HUDEP-2 (cell line): Measurements from ENCODE around the gene RERE.

Experiments
- DNase-seq, 76 experiments: peaks; one replicate each; lab custom pipeline; 2025; ENCODE audit not compliant: unreplicated experiment in 76 of 76; lab: John Stamatoyannopoulos, UW

Gene RERE

GRCh38 chr1:8817412-8818324 lies at the start of gene RERE:
Gene RERE, minus strand, starts transcription at chr1:8817640.
- peak; percentile 9 to 94 (median 84) for DNase-seq

DNA sequence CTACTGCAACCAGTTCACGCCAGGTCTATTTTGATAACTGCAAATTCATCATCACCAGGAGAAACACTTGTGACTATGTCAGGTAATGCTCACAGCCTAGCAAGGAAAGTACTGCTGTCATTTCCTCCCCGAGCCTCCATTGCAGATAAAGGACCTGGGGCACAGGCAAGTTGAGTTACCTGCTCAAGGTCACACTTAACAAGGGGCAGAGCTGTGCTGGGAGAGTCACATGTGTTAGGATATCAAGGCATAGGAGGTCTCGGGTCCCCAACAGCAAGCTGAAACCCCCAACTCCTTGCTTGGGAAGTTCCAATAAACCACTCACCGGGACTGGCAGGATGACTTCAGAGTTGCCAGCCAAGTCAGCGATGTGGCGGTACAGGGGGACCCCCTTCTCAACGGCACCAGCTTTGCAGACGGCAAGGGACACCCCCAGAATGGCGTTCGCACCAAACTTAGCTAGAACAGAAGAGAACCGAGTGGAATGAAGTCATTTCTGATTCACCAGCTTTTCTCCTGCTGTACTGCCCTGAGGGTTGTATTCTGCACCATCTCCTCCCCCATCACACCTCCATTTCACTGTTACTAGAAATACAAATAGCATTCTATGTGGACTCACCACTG lies 49.5 kb upstream of the RERE start:
- no peak for DNase-seq

GRCh38 chr1:8866173-8866791 lies 48.8 kb upstream of the RERE start:
- DNase-seq, result no peak

- DNase-seq, result no peak
These were observed 47.4 kb upstream of the RERE start for GRCh38 chr1:8864713-8865344.

GRCh38 chr1:8863794-8864233 lies 46.4 kb upstream of the RERE start:
- DNase-seq, result no peak

- DNase-seq, result no peak
These were observed 45.7 kb upstream of the RERE start for GRCh38 chr1:8863138-8863537.

DNA sequence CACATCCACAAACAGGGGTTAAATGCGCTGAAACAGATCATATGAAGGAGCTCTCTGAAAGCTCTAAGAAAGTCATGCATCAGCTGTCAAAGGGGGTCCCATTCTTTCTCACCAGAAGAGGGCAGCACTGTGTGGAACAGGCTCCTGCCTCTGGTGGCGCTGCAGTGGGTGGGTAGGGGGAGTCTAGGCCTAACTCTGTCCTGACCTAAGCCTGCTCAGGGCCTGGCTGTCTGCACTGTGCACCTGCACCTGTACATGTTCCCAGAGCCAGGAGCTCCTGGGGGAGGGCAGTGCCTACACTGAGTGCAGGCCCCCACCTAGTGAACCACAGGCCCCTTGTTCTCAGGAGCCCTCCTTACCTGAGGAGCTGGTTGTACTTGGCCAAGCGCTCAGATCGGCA lies 45.1 kb upstream of the RERE start:
- peak in 16 of 76 experiments; percentile 4 to 35 (median 13) for DNase-seq

DNA sequence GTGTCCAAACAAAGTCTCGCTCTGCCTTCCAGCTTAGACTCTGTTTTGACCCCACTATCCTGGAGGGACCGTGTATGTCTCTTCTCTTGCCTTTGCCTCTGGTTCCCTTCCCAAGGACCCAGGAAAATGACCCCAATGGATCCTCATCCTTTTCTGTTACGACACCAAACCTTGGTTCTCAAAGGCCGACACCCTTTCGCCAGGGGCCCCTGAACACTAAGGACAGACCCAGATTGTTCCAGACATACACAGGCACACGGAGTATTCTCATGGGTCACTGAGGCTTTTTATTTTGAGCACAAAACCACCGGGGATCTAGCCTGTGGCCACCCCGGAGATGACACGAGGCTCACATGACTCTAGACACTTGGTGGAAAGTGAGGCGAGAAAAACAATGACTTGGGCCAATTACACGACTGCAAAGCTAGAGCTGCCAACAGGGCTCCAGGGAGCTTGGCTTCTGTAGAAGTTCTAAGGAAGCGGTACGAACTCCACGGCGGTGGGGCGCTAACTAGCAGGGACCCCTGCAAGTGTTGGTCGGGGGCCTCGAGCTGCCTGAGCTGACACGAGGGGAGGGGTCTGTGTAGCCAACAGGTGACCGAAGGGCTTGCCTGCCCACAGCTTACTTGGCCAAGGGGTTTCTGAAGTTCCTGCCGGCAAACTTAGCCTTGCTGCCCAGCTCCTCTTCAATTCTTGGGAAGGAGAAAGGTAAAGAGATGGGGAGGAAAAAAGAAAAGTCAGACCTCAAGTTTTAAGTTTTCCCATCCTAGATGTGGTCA lies 43.5 kb upstream of the RERE start:
- DNase-seq, result no peak

- peak in 40 of 76 experiments; percentile 3 to 59 (median 20) for DNase-seq
These were observed 41.7 kb upstream of the RERE start for GRCh38 chr1:8858888-8859706.

DNA sequence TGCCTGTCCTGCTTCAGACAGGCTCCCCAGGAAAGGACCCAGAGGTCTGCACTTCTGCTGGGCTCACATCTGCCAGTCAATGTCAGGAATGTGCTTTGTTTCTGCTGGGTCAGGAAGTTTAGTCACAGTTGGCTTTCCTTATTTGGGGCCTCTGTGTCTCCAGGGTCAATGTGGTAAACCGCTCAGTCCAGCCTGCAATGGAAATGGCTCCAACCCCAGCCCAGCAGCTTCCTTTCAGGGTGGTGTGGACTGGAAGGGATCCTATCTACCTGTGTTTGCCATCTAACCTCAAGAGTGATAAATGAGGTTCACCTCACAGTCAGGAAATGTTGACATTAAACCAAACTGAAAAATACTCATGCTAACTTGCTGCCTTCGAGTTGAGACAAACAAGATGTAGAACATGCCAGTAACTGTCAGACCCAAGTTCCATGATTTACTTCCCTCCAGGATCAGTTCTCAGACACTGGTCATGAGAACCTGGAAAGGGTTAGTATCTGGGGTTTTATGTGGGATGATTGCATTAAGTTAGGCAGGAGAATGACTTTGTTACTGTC lies 40.8 kb upstream of the RERE start:
- DNase-seq, result peak in 6 of 76 experiments; percentile 3 to 26 (median 15)

- no peak for DNase-seq
These were observed 39.4 kb upstream of the RERE start for GRCh38 chr1:8856689-8857412.

- DNase-seq, result no peak
These were observed 36.8 kb upstream of the RERE start for GRCh38 chr1:8854240-8854639.

DNA sequence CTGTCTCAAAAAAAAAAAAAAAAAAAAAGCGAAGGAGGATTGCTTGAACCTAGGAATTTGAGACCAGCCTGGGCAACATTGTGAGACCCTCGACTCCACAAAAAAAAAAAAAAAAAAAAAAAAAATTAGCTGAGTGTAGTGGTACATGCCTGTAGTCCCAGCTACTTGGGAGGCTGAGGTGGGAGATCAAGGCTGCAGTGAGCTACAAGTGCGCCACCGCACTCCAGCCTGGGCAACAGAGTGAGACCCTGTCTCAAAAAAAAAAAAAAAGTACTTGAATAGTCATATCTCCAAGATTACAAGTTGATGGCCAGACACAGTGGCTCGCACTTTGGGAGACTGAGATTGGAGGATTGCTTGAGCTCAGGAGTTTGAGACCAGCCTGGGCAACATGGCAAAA lies 33.6 kb upstream of the RERE start:
- no peak for DNase-seq

DNA sequence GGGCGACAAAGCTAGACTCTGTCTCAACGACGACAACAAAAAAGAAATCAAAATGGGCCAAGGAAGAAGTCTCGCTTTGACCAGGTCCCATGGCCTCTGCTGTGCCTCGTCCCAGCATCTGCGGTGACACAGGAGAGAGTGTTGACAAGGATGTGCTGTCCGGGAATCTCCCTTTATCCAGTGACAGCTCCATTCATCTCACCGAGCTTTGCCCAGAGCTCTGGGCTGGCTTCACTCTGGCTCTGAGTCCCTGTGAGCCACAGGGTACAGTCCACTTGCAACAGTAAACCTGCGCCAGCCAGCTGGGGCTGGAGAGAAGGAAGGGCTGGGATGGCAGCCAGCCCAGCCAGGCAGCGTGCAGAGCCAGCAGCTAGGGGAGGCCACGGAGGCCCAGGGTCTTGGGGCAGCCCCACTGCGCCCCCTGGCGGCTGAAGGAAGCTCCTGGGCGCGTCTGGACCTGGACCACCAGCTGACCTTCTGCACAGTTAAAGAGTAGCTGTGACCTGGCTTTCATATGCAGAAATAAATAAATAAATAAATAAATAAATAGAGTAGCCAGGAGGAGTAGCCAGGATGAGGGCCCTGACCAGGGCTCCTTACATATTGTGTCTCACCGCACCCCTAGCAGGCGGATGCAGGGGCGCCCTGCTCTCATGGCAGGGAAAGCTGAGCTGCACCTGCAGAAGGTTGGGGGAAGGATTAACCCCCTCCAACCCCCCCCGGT lies 31.4 kb upstream of the RERE start:
- DNase-seq, result peak in 69 of 76 experiments; percentile 9 to 88 (median 63)

DNA sequence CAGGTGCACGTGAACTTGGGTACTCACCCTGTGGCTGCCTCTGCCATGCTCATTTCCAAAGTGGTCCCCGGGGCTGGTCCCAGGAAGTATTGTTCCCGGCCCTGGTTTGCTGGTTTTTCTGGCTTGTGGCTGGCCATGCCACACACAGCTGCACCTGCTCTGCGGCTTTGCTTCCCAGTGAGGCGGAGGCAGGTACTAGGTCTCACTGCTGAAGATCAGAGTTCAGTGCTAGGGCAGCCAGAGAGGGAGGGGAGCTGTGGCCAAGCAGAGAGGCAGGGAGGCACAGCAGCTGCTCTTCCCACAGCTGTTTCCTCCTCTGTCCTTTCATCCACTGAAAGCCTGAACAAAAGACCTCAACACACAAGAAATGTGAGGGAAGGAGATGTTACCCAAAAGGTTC lies 30.6 kb upstream of the RERE start:
- no peak for DNase-seq

DNA sequence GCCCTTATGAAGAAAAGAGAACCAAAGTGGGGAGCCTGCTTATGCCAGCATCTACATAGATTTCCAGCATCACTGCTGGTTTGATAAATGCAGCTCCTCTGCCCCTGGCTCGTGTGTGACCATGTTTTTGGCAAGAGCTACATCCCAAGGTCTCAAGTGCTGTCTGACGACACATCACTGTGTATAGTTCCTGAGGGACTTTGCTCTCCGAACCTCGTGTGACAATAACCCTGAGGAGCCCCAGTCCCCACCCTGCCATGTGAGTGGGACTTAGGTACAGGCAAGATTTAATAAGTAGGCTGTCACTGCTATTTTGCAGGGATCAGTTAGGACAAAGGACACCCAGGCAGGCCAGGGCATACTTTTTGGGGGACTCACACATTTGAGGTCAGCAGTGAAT lies 28.8 kb upstream of the RERE start:
- no peak for DNase-seq

DNA sequence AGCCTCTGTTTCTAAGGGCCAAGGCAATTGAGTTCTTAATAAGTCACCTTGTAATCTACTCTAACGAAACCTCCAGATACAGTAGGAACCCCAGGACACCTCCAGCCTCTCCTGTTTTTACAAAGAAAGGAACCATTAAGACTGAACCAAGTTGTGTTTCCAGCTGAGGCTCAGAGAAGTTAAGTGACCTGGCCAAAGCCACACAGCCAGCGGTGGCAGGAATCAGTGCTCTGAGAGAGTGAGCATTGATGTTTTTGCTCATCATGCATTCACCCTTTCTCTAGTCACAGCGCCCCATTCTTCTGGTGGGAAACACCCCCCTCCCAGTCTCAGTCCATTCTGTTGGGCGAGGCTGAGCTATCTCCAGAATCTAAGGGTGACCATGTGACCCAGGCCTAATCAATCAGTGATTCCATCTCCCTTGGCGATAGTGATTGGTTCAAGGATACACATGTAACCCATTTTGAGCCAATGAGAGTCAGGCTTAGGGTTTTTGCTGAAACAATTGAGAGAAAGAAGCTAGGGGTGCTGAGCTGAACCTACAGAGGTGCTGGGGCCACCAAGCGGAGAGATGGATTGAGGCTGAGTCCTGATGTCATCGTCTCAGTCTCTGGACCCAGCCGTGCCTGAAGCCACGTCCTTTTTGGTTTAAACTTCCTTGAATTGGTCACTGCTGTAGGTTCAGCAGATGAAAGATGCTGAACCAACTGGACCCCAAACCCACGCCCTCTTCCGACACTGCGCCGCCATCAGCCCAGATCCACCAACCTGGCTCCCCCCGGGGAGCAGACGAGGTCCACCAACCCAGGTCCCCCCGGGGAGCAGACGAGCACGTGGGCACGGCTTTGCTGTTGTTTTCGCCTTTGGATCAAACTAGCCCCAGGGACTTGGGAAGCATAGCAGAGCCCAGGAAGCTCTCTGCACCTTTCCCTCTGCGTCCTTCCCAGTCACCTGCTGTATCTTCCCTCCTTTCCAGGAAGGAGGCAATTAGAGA lies 28.0 kb upstream of the RERE start:
- no peak for DNase-seq
